ENCODE measurements around the gene FBN1. TPM values are rescaled to one million over a fixed set of nuclear protein-coding genes. Genes with fewer than 3 reads are reported as not detected.

The FBN1 gene
- 5.3 and 6.0 TPM in 2 replicates for total RNA-seq
- polyA plus RNA-seq: 1.7 and 2.1 TPM in 2 replicates

DNA sequence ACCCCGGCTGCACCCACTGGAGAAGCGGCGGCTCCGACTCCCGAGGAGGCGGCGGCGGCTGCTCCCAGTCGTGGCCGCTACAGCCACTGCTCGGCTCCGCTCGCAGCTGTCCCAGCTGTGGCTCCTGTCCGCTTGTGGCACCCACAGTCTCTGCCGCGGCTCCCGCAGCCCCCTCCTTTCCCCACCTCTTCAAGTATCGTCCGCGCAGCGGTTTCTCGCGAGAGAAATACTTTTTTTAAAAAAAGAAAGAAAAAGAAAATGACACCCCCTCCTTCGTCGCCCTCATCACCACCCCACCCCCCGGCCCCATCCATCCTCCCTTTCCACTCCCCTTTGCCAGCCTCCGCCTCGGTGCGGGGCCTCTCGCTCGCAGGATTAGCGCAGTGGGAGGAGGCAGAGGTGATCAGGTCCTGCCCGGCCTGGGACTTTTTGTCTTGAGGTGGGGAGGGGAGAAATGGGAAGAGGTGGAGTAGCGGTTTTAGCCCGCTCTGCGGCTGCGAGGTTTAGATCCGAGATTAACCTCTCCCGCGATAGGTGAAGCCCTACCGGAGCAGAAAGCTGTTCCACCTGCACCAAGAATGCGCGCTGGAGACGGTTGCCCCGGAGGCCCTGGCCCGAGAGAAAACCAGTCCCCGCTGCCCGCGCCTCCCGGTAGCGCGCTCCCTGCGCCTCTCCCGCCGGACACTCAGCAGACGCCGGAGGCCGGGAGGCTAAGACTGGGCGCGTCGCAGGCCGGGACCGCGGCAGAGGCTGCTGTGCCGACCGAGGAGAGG is at the start of gene FBN1:
TSS of gene FBN1 (minus strand) at position 152 of the 773 bp plus-strand sequence. CDS start 940 bp downstream, outside the sequence.
- no peaks in the 10 kb centered on the region for H3K4me1 ChIP-seq (ENCODE audit: low read depth)
- peaks cover 48% of the 10 kb centered on the region for H3K27me3 ChIP-seq
- H3K9me3 ChIP-seq (ENCODE audit: low read depth): no peaks in the 10 kb centered on the region
- peak; percentile 70 to 94 for DNase-seq (ENCODE audit: low read depth in 1 of 2, low spot score in 1 of 2)
- TF ChIP-seq, protein P1, sequence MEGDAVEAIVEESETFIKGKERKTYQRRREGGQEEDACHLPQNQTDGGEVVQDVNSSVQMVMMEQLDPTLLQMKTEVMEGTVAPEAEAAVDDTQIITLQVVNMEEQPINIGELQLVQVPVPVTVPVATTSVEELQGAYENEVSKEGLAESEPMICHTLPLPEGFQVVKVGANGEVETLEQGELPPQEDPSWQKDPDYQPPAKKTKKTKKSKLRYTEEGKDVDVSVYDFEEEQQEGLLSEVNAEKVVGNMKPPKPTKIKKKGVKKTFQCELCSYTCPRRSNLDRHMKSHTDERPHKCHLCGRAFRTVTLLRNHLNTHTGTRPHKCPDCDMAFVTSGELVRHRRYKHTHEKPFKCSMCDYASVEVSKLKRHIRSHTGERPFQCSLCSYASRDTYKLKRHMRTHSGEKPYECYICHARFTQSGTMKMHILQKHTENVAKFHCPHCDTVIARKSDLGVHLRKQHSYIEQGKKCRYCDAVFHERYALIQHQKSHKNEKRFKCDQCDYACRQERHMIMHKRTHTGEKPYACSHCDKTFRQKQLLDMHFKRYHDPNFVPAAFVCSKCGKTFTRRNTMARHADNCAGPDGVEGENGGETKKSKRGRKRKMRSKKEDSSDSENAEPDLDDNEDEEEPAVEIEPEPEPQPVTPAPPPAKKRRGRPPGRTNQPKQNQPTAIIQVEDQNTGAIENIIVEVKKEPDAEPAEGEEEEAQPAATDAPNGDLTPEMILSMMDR (IDR thresholded peaks at IDR 0.05; ENCODE audit: low read depth, low read length): no peak
- peak within 1 kb of the TSS; percentile 82 for H3K4me3 ChIP-seq
- H3K36me3 ChIP-seq: no peaks in the 10 kb centered on the region
- no peak within 1 kb of the TSS for H3K27ac ChIP-seq

DNA sequence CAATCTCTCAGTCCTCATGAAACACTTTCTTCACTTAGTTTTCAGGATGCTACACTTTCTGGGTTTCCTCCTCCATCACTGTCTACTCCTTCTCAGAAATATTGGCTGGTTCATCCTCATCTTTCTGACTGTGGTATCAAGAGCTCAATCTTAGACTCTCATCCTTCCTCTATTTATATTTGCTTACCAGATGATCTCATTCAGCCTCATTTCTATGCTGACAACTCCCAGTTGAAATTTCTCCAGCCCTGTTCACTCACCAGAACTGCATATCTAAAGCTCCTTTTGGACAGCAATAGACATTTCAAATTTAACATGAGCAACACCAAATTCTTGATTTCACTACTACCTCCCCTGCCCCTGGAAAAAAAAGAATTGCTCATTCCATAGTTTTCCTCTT is 48.0 kb upstream of the FBN1 start:
- Histone ChIP-seq H3K4me3 (no peak overlapping the region), H3K27me3 (no peaks in the 10 kb centered on the region), H3K36me3 (no peaks in the 10 kb centered on the region), H3K4me1 (ENCODE audit: low read depth) (no peaks in the 10 kb centered on the region), H3K27ac (no peak overlapping the region), H3K9me3 (ENCODE audit: low read depth) (no peaks in the 10 kb centered on the region)
- TF ChIP-seq, protein P1 (IDR thresholded peaks at IDR 0.05; ENCODE audit: low read depth, low read length): no peak
- no peak for DNase-seq (ENCODE audit: low read depth in 1 of 2, low spot score in 1 of 2)

DNA sequence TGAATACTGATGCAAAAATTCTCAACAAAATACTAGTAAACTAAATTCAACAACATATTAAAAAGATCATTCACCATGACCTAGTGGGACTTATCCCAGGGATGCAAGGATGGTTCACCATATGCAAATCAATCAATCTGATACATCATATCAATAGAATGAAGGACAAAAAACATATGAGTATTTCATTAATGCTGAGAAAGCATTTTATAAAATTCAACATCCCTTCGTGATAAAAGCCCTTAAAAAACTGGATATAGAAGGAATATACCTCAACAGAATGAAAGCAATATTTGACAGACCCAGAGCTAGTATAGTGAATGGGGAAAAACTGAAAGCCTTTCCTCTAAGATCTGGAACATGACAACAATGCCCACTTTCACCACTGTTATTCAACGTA is 43.0 kb upstream of the FBN1 start:
- Histone ChIP-seq H3K27me3 (no peaks in the 10 kb centered on the region), H3K4me1 (ENCODE audit: low read depth) (no peaks in the 10 kb centered on the region), H3K4me3 (no peak overlapping the region), H3K27ac (no peak overlapping the region), H3K9me3 (ENCODE audit: low read depth) (no peaks in the 10 kb centered on the region), H3K36me3 (no peaks in the 10 kb centered on the region)
- no peak for DNase-seq (ENCODE audit: low read depth in 1 of 2, low spot score in 1 of 2)
- TF ChIP-seq, protein P1 (IDR thresholded peaks at IDR 0.05; ENCODE audit: low read depth, low read length): no peak

DNA sequence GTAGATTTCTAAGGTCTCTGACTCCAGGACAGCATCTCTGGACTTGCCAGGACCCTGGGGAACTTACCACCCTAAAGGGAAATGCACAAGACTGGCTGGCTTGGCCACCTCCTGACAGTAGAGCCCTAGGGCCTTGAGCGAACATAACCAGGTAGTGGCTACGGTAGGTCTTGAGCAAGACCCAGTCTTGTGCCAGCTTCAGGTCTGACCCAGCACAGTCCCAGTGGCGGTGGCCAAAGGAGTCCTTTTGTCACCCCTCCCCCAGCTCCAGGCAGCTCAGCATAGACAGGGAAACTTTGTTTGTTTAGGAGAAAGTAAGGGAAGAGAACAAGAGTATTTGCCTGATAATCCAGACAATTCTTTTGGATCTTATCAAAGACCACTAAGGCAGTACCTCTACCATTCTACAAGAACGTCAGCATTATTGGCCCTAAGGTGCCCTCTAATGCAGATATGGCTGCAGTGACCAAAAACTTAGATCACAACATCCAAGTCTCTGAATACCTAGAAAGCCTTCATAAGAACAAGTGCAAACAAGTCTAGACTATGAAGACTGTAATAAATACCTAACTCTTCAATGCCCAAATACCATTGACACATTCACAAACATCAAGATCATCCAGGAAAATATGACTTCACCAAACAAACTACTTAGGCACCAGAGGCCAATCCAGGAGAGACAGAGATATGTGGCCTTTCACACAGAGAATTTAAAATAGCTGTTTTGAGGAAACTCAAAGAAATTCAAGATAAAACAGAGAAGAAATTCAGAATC is 38.7 kb upstream of the FBN1 start:
- no peak overlapping the region for H3K27ac ChIP-seq

DNA sequence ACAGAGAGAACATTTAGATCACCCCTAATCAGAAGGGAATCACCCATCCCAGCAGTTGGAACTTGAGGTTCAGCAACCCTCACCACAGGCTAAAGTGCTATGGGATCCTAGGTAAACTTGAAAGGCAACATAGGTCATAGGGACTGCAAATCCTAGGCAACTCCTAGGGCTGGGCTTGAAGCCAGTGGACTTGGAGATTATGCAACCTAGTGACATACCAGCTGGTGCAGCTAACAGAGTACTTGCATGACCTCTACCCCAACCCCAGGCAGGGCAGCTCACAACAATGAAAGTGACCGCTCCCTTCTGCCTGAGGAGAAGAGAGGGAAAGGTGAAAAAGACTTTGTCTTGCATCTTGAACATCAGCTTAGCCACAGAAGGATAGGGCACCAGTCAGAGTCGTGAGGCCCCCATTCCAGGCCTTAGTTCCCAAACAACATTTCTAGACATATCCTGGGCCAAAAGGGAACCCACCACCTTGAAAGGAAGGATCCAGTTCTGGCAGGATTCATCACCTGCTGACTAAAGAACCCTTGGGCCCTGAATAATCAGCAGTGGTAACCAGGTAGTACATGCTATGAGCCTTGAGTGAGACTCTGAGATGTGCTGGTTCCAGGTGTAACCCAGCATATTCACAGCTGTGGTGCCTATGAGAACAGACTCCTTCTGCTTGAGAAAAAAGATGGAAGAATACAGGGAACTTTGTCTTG is 37.6 kb upstream of the FBN1 start:
- TF ChIP-seq, protein P1 (IDR thresholded peaks at IDR 0.05; ENCODE audit: low read depth, low read length): no peak
- no peak overlapping the region for H3K27ac ChIP-seq
- peak in 1 of 2 donors; percentile 91 for DNase-seq (ENCODE audit: low read depth in 1 of 2, low spot score in 1 of 2)
- H3K4me1 ChIP-seq (ENCODE audit: low read depth): no peaks in the 10 kb centered on the region
- H3K9me3 ChIP-seq (ENCODE audit: low read depth): no peaks in the 10 kb centered on the region
- no peak overlapping the region for H3K4me3 ChIP-seq
- no peaks in the 10 kb centered on the region for H3K36me3 ChIP-seq
- no peaks in the 10 kb centered on the region for H3K27me3 ChIP-seq

More for the DNA sequence above, 38.7 kb upstream of the FBN1 start:
- TF ChIP-seq, protein P1 (IDR thresholded peaks at IDR 0.05; ENCODE audit: low read depth, low read length): no peak
- Histone ChIP-seq H3K9me3 (ENCODE audit: low read depth) (no peaks in the 10 kb centered on the region), H3K27me3 (no peaks in the 10 kb centered on the region), H3K36me3 (no peaks in the 10 kb centered on the region), H3K4me1 (ENCODE audit: low read depth) (no peaks in the 10 kb centered on the region), H3K4me3 (no peak overlapping the region)
- DNase-seq (ENCODE audit: low read depth in 1 of 2, low spot score in 1 of 2): no peak
